Peyer's patch (tissue), 4 donors: ENCODE data around the gene IFI6.

Experiments
- POLR2A ChIP-seq, 2 donors: fragments of 450-650 bp; IDR thresholded peaks; one replicate each; pipeline ENCODE4 v1.5.1; 2017; ENCODE audit warnings: antibody characterized with exemption in 2 of 2, mild to moderate bottlenecking in 2 of 2, moderate library complexity in 2 of 2
- TF ChIP-seq, protein P1 (sequence below), 6 experiments: fragments of 450-650 bp in 4 of 6; fragments of 200-600 bp in 2 of 6; sonication (generic) in 1 of 6; IDR thresholded peaks; one replicate each; pipeline ENCODE4 v1.5.1; 2017 to 2019; ENCODE audit warnings: antibody characterized with exemption in 6 of 6, mild to moderate bottlenecking in 3 of 6, moderate library complexity in 1 of 6

DNA sequence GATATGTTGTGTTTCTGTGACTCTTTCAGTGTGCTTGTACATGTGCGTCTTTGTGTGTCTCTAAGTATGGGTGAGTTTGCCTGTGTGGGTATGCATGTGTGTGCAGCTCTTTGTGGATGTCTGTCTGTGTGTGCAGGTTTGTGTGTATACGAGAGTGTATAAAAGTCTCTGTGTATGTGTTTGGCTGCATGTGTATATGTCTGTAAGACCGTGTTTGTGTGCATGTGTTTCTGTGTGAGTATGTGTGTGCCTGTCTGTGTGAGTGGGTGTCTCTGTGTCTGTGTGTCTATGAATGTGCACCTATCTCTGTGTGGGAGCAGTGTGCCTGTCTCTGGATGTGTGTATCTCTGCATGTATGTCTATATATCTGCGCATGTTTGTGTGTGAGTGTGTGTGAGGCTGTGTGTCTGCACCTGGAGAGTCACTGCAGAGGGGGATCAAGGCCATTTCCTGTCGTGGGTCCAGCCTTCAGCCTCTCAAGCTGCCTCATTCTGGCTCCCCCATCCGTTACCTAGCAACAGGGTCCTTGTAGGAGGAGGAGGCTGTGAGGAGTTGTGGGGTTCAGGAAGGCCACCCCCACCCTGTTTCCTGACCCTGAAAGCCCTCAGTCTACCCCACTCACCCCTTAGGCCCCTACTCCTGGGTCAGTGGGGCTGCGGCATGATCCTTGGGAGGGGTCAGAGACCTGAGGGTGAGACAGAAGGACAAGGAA lies 47.4 kb downstream of the IFI6 start:
- TF ChIP-seq, protein P1, sequence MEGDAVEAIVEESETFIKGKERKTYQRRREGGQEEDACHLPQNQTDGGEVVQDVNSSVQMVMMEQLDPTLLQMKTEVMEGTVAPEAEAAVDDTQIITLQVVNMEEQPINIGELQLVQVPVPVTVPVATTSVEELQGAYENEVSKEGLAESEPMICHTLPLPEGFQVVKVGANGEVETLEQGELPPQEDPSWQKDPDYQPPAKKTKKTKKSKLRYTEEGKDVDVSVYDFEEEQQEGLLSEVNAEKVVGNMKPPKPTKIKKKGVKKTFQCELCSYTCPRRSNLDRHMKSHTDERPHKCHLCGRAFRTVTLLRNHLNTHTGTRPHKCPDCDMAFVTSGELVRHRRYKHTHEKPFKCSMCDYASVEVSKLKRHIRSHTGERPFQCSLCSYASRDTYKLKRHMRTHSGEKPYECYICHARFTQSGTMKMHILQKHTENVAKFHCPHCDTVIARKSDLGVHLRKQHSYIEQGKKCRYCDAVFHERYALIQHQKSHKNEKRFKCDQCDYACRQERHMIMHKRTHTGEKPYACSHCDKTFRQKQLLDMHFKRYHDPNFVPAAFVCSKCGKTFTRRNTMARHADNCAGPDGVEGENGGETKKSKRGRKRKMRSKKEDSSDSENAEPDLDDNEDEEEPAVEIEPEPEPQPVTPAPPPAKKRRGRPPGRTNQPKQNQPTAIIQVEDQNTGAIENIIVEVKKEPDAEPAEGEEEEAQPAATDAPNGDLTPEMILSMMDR (IDR thresholded peaks at IDR 0.05): no peak
- no peak for TF ChIP-seq POLR2A (IDR thresholded peaks at IDR 0.05)
